ENCODE measurements around the gene SLC43A2.

DNA sequence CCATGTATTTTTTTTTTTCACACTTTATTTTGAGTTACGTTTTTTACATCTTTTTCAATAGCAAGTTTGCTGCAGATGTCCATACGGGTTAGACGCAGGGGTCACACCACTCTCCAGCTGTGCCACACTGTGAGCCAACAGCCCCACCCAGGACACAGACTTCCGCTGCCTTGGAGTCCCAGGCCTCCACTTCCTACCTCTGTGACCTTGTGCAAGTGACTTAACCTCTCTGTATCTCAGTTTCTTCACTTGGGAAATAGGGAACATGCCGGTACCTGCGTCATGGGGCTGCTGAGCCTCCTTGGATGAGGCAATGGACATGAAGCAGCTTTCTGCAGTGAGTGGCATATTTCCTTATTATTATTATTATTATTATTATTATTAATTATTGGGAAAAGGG, 62.8 kb downstream of the SLC43A2 start:
- TF ChIP-seq, protein P1, sequence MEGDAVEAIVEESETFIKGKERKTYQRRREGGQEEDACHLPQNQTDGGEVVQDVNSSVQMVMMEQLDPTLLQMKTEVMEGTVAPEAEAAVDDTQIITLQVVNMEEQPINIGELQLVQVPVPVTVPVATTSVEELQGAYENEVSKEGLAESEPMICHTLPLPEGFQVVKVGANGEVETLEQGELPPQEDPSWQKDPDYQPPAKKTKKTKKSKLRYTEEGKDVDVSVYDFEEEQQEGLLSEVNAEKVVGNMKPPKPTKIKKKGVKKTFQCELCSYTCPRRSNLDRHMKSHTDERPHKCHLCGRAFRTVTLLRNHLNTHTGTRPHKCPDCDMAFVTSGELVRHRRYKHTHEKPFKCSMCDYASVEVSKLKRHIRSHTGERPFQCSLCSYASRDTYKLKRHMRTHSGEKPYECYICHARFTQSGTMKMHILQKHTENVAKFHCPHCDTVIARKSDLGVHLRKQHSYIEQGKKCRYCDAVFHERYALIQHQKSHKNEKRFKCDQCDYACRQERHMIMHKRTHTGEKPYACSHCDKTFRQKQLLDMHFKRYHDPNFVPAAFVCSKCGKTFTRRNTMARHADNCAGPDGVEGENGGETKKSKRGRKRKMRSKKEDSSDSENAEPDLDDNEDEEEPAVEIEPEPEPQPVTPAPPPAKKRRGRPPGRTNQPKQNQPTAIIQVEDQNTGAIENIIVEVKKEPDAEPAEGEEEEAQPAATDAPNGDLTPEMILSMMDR (IDR thresholded peaks at IDR 0.05): no peak
- TF ChIP-seq POLR2A (IDR thresholded peaks at IDR 0.05): no peak

Measured in right lobe of liver (tissue), 4 donors.